Glomerular visceral epithelial cell (primary cell): ENCODE measurements around the gene PLXNA3.
"Not testable (repeated sequence)": the region's sequence is repeated elsewhere in the genome, so short reads cannot be mapped to it uniquely, and the experiment has no call there.

Source experiments
- DNase-seq: peaks from one replicate; pipeline ENCODE4 v3.0.0-alpha.2; 2016; ENCODE audit errors: extremely low spot score

The PLXNA3 gene

DNA sequence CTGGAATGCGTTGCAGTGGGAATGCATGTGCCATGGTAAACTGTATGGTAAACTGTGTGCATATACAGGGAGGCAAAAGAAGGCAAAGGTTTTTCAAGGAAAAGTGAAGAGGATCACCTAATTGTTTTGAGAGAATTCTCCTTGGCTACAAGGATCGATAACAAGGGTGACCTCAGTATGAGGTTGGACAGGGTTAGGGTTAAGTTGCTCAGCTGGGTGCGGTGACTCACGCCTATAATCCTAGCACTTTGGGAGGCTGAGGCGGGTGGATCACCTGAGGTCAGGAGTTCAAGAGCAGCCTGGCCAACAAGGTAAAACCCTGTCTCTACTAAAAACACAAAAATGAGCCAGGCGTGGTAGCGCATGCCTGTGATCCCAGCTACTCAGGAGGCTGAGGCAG, 43.3 kb downstream of the PLXNA3 start:
- DNase-seq = not testable (repeated sequence)

DNA sequence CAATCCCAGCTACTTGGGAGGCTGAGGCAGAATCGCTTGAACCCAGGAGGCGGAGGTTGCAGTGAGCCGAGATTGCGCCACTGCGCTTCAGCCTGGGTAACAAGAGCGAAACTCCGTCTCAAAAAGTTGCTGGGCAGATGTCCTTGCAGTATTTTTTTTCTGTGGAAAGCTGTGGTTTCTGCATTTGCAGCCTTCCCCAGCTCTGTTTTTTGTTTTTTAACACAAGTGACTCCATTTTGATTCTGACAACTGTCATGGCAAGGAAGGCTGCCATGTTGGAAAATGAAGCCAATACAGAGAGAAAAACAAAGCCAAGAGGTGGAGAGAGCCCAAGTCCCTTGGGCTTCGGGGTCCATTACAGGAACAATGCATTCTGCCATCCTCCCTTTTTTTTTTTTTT, 44.0 kb downstream of the PLXNA3 start:
- DNase-seq = no peak

DNA sequence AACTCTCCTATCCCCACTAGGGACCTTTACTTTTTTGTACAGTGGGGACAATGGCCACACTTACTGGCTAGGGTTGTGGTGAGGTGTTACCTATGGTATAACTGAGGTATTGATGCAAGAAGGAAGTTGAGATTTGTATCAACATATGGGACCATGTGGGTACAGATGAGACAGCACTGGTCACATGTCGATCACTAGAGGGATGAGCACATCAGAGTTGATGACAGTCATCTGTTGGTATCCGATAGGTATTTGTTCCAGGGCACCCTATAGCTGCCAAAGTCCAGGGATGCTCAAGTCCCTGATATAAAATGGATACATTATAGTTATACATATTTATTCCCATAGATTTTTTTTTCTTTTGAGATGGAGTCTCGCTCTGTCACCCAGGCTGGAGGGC, 44.9 kb downstream of the PLXNA3 start:
- no peak for DNase-seq

DNA sequence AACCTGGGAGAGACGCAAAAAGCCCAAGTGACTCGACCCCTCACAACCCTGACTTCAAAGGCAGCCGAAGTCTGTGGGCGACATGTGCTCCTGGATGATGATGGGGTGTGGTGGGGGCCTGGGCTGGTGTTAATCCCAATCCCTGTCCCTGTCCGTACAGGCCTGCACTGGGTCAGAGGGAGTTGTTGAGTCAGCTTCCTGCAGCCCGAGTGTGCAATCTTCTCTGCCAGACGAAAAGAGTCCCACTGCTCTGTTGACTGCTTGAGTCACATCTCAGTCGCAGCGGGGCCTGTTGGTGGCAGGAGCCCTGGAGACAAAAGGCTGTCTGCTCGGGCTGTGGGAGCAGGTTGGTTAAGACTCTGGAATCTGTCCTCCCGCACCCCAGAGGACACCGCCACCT, 47.7 kb downstream of the PLXNA3 start:
- no peak for DNase-seq

DNA sequence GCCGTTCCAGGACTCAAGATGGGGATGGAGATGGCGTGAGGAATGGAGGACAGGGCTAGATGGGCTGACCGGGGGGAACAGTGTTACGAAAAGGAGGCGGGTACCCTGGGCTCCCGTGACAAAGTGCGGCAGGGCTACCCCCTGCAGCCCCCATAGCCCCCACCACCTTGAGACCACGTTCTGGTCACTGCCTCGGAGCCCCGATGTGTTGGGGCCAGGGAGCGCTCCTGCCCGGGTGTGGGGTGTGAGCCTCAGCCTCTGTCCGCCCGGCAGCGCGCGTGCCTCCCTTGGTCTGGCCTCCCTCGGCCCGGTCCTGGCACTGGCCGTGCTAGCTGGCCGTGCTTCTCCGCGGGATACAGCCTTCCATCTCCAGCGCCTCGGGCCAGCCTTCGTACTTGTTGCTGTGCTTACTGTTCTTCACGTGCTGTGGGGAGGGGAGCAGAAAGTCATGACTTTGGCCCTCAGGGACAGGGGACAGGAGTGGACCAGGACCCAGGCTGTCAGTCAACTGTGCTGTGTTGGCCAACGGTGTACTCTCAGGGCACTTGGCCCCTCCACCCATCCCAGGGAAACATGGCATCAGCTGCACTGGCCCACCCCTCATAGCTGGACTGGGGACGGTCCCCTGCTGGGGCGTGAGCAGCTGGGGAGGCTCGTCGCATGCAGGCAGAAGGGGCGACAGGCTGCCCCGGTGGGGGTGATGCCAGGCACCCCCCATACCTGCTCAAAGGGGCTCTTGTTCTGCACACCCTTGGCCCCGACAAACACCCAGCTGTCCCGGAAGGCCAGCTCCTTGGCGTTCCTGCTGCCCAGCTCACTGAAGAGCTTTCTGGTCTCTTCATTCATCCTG, 48.6 kb downstream of the PLXNA3 start:
- no peak for DNase-seq

DNA sequence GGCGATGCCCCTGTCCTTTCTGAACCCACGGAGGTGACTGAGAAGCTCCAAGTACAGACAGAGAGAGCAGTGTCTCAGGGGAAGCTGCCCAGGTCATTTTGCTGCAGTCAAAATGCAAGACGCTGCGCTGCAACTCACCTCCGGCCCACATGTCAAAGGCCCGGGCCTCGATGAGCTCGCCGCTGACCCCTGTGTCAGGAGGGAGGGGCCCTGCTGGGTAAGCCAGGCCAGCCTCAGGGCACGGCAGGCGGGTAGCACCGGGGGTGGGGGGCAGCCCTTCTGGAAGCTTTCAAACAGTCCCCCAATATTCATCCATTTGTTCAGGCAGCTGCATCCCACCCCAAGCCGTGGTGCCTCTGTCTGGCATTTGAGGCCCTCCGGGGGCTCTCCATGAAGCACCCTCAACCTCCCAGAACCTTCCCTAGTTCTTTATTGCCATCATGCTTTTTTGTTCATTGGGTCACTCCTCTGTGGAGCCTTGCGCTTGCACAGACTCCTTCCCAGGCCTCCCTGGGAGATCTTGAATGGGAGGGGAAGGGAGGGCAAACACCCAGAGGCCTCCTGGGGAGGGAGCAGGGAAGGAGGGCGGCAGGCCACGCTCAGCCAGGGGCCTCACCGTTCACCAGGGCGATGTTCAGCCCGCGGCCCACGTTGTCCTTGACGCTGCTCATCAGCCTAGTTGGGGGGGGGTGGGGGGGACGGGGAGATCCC, 49.7 kb downstream of the PLXNA3 start:
- no peak for DNase-seq

DNA sequence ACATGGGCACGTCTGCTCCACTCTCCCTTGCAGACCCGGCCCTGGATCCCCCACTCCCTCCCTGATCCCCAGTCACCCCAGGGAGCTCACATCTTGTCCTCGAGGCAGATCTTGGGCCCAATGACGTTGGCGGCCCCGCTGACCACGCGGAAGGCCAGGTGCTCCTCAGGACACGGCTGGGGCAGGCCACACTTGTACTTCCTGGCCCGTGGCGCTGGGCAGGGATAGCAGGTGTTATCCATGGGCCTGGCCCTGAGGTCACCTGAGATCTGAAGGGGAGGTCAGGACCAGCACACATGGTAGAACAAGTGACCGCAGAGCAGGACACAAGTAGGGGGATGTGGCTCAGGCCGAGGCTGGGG, 50.3 kb downstream of the PLXNA3 start:
- DNase-seq = no peak

DNA sequence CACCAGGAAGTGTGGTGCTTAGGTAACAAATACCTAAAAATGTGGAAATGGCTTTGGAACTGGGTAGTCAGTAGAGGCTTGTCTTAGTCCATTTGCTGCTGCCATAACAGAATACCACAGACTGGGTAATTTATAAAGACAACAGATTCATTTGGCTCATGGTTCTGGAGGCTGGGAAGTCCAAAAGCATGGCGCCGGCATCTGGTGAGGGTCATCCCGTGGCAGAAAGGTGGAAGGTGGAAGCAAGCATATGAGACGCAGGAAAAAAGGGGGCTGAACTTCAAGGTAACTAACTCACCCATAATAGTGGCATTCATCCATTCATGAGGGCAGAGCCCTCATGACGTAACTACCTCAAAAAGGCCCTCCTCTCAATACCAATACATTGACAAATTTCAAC, 51.4 kb downstream of the PLXNA3 start:
- DNase-seq = no peak

DNA sequence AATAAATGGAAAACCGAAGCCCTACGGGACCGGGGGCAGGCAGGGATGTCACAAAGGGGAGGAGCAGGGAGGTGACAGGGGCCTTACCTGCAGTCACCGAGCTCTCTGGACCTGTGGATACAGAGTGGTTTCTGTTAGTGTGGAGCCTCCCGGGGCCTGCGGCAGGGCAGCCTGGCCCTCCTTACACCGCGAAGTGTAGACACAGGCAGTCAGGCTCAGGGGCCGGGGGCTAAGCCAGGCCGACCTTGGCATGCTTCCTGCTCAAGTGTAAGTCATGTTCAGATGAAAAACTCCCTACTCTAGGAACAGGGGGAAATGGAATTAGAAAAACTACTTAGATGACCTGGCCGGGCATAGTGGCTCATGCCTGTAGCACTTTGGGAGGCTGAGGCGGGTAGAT, 53.7 kb downstream of the PLXNA3 start:
- no peak for DNase-seq

DNA sequence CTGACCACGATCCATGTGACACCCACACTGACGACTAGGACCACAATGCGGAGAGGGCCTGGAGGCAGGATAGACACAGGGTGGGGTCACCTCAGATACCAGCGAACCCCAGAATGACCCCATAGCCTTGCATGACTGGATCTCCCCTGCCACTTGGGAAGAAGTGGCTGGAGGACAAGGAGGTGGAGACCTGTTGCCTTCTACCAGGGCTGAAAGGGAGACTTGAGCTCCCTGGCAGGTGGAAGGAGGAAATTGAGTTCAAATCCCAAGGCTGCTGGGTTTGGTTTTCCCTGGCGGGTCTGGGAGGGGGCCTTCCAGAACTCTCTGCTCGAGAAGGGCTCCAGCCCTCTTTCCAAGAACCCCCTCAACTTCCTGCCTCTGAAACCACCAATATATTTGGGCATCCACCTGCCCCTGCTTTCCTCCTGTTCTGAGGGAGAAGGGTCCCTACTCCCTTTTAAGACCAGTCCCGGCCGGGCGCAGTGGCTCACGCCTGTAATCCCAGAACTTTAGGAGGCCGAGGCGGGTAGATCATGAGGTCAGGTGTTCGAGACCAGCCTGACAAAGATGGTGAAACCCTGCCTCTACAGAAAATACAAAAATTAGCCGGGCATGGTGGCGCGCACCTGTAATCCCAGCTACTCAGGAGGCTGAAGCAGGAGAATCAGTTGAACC, 54.9 kb downstream of the PLXNA3 start:
- DNase-seq = no peak

DNA sequence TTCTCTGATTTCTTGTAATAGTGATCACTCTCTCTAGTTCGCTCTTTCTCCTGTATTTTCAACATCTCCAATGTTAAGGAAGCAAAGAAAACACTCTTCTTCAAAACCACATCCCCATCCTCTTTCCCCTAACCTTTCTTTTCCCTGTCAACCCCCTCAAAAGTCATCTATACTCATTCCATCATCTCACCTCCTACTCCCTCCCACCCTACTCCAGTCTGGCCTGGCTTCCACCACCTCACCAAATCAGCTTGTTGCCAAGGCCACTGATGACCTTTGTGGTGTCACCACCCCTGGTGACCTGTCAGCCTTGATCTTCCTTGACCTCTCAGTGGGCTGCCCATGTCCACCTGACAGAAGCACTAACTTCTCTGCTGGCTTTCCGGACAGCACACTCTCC, 55.6 kb downstream of the PLXNA3 start:
- DNase-seq = no peak

DNA sequence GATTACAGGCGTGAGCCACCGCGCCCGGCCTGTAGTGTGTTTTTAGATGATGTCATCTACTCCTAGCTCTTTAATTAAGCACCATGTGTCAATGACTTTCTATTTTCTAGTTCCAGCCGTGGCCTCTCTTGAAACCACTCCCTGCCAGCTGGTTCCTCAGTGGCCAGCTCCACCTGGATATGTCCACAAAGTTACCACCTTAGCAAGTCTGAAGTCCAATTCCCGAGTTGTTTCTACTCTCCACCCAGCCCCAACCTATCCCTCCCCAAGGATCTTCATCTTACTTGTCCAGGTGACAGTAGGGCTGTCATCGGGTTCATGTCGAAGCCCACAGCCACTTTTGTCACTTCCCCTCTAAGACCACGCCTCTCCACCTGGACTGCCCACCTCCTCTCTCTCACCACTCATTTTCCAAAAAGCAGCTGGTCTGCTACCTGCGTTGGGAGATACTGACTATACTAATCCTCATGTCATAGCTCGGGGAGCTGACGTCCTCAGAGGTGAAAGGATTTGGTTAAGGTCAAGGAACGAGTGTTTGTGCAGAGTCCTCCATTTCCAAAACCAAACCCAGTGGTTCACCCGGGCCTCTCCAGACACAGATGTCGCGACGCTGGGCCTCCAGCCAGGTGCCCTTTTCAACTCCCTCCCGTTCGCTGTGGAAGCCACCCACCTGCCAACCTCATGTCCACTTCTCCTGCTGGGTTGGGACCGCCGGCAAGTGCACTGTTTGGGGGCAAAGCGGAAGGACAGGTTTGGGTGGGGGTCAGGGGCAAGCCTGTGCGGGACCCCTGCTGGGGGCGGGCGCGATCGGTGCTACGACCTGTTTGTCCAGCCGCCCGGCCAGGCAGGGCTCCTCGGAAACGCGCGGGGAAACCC, 57.2 kb downstream of the PLXNA3 start:
- DNase-seq = no peak

DNA sequence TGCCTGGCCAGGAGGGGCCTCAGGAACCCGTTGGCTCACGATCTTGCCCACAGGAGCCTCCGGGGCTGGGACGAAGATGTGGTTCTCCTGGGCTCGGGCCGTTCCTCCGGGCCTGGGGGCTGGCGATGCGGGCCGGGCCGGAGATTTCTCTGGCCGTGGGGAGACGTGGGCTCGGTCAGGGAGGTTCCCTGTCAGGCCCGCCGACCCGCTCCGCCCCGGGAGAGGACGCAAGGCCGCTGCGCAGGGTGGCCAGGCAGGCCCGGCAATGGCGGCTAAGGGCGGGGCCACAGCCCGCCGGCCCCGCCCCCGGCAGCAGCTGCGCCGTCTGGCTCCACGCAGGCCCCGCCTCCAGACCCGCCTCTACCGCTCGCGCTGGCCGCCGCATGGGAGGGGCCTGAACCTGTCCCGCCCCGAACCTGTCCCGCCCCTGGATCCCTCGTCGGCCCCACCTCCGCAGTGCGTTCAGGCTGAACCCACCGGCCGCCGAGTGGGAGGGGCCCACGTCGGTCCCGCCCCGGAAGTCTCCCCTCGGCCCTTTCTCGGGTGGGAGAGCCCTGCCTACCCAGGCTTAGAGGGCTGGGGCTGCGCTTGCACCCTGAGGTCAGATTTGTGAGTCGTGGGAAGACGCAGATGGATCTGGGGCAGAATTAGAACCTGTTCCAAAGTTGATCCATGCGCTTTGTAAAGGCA, 58.0 kb downstream of the PLXNA3 start, which contains the start of gene FAM3A:
FAM3A (minus strand) TSS at position 267 of the 690 bp plus-strand sequence. CDS start 460 bp downstream, outside the sequence.
- DNase-seq = peak; percentile 90

DNA sequence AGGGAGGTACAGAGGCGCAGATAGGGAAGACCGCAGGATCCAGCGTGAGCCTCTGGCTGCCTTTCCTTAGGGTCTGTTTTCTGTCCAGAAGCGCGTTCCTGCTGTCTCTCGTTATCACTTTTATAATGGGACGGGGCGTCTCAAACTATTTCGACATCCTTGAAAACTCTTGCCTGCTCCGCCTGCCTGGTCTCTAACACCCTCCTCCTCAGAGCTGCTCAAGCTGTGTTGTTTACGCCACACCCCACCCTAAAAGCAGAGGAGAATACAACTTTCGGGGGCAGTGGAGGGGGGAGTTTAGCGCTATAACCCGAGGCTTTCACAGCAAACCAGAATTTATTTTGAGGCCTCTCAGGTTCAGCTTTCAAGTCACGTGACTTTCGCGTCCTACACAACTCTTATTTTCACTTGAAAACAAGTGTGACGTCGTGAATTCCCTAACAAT, 58.6 kb downstream of the PLXNA3 start:
- DNase-seq = no peak

DNA sequence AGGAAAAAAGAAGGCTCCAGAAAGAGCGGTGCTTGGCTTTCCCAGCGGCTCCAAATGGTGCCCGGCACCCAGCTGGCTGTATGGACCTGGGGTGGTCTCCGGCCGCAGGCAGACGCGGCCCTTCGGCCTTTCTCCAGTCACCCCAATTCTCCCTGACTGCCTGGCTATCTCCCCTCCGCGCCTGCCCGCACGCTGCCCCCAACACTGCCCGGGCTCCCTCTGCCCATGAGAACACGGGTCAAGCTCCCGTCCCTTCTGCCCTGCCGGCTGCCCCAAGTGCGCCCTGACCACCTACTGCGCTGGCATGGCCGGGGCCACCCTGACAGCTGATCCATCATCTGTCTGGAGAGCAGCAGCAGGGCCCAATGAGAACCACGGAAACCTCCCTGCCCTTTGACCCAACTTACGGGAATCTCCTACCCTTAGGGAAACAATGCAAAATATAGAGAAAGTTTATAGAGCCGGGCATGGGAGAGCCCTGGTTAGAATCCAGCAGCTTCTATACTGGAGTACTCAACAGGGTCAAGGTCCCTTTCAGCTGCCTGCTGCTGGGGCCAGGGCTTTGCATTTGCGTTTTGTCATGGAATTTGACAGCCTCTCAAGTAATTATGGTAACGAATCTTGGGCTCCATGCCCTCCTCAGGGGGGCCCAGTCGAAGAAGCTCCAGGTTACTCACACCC, 59.2 kb downstream of the PLXNA3 start:
- DNase-seq = no peak

DNA sequence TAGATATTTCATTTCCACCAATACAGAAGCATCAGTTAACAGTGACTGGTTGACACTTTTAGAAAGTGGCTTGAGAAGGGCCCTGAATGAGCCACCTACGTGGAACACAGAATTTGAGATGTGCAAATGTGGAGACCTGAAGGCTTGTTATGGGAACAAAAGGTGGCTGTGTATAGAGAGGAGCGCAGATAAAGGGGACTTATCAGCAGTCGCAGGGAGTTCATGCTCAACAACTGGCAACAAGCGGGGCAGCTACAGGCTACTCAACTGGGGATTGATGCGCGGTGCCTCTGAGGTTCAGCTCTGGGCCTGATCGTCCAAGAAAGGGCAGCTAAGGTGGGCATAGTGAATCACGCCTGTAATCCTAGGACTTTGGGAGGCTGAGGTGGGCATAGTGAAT, 61.3 kb downstream of the PLXNA3 start:
- DNase-seq = no peak

DNA sequence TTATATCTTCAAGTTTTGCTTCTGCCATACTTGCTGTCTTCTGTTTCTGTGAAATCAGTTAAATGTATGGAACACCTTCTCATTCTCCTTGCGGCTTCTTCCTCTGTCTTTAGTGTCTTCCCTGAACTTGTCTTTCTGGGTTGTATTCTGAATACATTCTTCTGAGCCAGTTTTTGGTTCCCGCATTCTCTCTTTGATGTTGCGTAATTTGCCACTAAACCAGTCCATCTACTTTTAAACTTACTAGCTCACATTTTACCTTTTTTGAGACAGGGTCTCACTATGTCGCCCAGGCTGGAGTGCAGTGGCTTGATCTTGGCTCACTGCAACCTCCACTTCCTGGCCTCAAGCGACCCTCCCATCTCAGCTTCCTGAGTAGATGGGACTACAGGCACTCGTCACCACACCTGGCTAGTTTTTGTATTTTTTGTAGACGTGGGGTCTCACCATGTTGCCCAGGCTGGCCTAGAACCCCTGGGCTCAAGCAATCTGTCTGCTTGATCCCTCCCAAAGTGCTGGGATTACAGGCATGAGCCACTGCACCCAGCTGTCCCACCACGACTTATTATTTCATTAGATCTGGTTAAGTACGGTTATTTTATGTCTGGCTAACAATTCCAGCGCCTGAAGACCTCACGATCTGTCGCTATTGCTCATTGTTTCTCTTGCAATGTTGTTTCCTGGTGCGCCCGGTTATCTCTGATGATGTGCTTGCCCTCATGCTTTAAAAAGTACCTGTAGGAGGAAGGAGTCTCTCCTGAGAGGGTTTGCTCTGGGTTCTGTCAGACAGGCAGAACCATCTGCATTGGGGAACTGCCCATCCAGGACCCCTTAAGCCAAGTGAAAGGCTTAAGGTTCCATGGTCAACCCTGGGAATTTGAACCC, 67.8 kb downstream of the PLXNA3 start:
- no peak for DNase-seq

DNA sequence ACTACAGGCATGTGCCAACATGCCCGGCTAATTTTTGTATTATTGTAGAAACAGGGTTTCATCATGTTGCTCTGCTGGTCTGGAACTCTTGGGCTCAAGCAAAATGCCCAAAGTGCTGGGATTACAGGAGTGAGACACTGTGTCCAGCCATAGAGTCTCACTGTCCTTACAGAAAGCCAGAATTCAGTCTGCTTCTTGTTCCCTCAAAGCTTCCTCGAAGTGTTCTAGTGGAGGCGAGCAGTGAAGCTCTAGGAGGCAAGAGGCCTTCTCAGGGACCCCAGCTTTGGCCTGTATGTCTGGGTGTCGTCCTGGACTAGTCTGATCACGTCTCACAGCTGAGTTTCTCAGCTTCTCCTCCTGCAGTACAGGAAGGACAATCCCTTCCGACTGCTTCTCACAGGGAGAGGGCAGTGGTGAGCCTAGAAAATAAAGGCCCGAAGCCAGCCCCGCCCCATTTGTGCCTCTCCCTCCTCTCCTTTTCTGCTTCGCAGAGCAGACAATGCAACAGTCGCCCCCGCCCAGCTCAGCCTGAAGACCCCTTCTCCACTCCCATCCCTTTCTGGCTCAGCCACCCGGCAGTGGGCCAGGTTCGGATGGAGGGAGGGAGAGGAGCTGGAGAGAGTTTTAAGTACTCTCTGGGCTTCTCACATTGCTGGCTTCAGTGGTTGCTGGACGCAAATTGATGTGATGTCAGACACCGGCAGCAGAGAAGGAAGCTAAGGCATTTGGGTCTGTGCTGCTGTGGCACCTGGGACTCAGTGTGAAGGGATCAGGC, 69.0 kb downstream of the PLXNA3 start:
- DNase-seq = peak; percentile 74
